Endothelial cell of umbilical vein (primary cell): ENCODE data around the gene DCDC2B. TPM values are rescaled to one million over a fixed set of nuclear protein-coding genes. Genes with fewer than 3 reads are reported as not detected.

Experiments
- BruUV-seq: library from RNA; stranded (reverse); fragments of 400-500 nt; replicated peaks from 2 replicates; lab custom pipeline; 2021; lab: Mats Ljungman, UMichigan
- CTCF ChIA-PET: fragments of 300-600, 350-600 bp; sonication (Branson Sonifier 250); formaldehyde crosslinking; loops from one replicate; lab custom pipeline; 2021; ENCODE audit warnings: antibody characterized with exemption, inconsistent platforms; lab: Charles Lee
- POLR2A ChIA-PET: fragments of 300-600, 350-600 bp; sonication (Branson Sonifier 250); formaldehyde crosslinking; loops from one replicate; lab custom pipeline; 2021; ENCODE audit warnings: antibody characterized with exemption, inconsistent platforms; lab: Charles Lee
- DNase-seq: peaks from one replicate; pipeline ENCODE4 v3.0.0-alpha.2; 2011; ENCODE audit warnings: low read depth, low spot score
- FAIRE-seq: peaks from 2 replicates; lab custom pipeline; 2011; peaks lifted over from hg19 to GRCh38; lab: Jason Lieb, UNC
- H2AFZ ChIP-seq: 2 replicates; pipeline ENCODE4 v1.6.0; 2012; ENCODE audit warnings: low read depth, low read length, control low read depth, inconsistent platforms
- H3K27ac ChIP-seq: 2 replicates; pipeline ENCODE4 v1.5.1; 2011; ENCODE audit warnings: low read depth, mild to moderate bottlenecking, control low read depth, low read length, moderate library complexity; ENCODE audit not compliant: insufficient read depth
- H3K27me3 ChIP-seq, 2 experiments: 2 replicates each; pipeline versions ENCODE4 v1.6.0 to v1.6.1; 2011; ENCODE audit warnings: low read length in 2 of 2, mixed read lengths in 1 of 2; ENCODE audit not compliant: control insufficient read depth in 2 of 2, insufficient read depth in 2 of 2
- H3K36me3 ChIP-seq, 2 experiments: 2 replicates in 1 of 2; 3 replicates in 1 of 2; pipeline ENCODE4 v1.5.1; 2011; ENCODE audit warnings: low read length in 2 of 2, mild to moderate bottlenecking in 1 of 2, moderate library complexity in 1 of 2; ENCODE audit not compliant: control insufficient read depth in 2 of 2, insufficient read depth in 2 of 2; ENCODE audit errors: extremely low read depth in 1 of 2
- H3K4me1 ChIP-seq: 3 replicates; pipeline ENCODE4 v1.5.1; 2011; ENCODE audit warnings: mild to moderate bottlenecking, low read length; ENCODE audit not compliant: control insufficient read depth, insufficient read depth; ENCODE audit errors: extremely low read depth
- H3K4me2 ChIP-seq: 2 replicates; pipeline ENCODE4 v1.6.1; 2011; ENCODE audit warnings: low read length, control low read depth, mixed read lengths; ENCODE audit not compliant: insufficient read depth
- H3K4me3 ChIP-seq, 3 experiments: fragments of 200-600 bp in 1 of 3; sonication (generic), shearing (Covaris generic) in 1 of 3; replicated peaks in 1 of 3; 2 replicates each; pipeline ENCODE4 v1.5.1; 2011 to 2016; ENCODE audit warnings: control low read depth in 3 of 3, low read length in 3 of 3, mild to moderate bottlenecking in 2 of 3, inconsistent platforms in 1 of 3, low read depth in 1 of 3, moderate library complexity in 1 of 3; ENCODE audit not compliant: insufficient read depth in 1 of 3
- H3K79me2 ChIP-seq: 2 replicates; pipeline ENCODE4 v1.6.0; 2012; ENCODE audit warnings: low read length, inconsistent platforms; ENCODE audit not compliant: control insufficient read depth, insufficient read depth
- H3K9ac ChIP-seq: replicated peaks from 2 replicates; pipeline ENCODE3; 2011; ENCODE audit warnings: low read length, control low read depth; ENCODE audit not compliant: insufficient read depth; ENCODE audit errors: extremely low read depth
- H3K9me1 ChIP-seq: replicated peaks from 3 replicates; pipeline ENCODE4 v1.6.0; 2011; ENCODE audit warnings: mild to moderate bottlenecking, low read length; ENCODE audit not compliant: control insufficient read depth, insufficient read depth; ENCODE audit errors: extremely low read depth
- H3K9me3 ChIP-seq: replicated peaks from 2 replicates; pipeline ENCODE4 v1.5.1; 2012; ENCODE audit warnings: low read length, inconsistent platforms; ENCODE audit not compliant: control insufficient read depth, insufficient read depth
- H4K20me1 ChIP-seq: replicated peaks from 2 replicates; pipeline ENCODE3; 2011; ENCODE audit warnings: mild to moderate bottlenecking, low read length; ENCODE audit not compliant: control insufficient read depth, insufficient read depth; ENCODE audit errors: extremely low read depth
- CTCF ChIP-seq, 2 donors: IDR thresholded peaks; 1 replicate in 1 of 2; 2 replicates in 1 of 2; pipeline ENCODE4 v1.5.1; 2011; ENCODE audit warnings: low read length in 2 of 2, mild to moderate bottlenecking in 2 of 2, moderate library complexity in 2 of 2, control low read depth in 1 of 2, inconsistent platforms in 1 of 2, low read depth in 1 of 2; ENCODE audit not compliant: insufficient read depth in 1 of 2; ENCODE audit errors: extremely low read depth in 1 of 2
- EZH2 ChIP-seq: IDR thresholded peaks from 2 replicates; pipeline ENCODE4 v1.6.1; 2012; ENCODE audit warnings: borderline replicate concordance, low read depth, mild to moderate bottlenecking, moderate library complexity, low read length, inconsistent platforms; ENCODE audit not compliant: severe bottlenecking
- FOS ChIP-seq: IDR thresholded peaks from 2 replicates; pipeline ENCODE4 v1.6.1; 2011; ENCODE audit warnings: mild to moderate bottlenecking, low read length, moderate library complexity, borderline replicate concordance; ENCODE audit not compliant: insufficient read depth
- JUN ChIP-seq: IDR thresholded peaks from 2 replicates; pipeline ENCODE4 v1.6.1; 2011; ENCODE audit warnings: borderline replicate concordance, low read depth; ENCODE audit not compliant: insufficient read length, insufficient read depth
- MYC ChIP-seq: IDR thresholded peaks from one replicate; pipeline ENCODE4 v1.6.1; 2011; ENCODE audit warnings: mild to moderate bottlenecking, low read depth, low read length
- POLR2A ChIP-seq: IDR thresholded peaks from 2 replicates; pipeline ENCODE4 v1.6.1; 2012; ENCODE audit warnings: low read depth, mild to moderate bottlenecking, control low read depth, low read length
- POLR2AphosphoS5 ChIP-seq: IDR thresholded peaks from 2 replicates; pipeline ENCODE4 v1.6.1; 2012; ENCODE audit warnings: low read depth, mild to moderate bottlenecking, control low read depth, low read length, moderate library complexity; ENCODE audit not compliant: insufficient read depth
- dilution Hi-C: fragments of 300-500 bp; cut with MboI; formaldehyde crosslinking; loops from one replicate; pipeline ENCODE4 v1.15.0; 2019; ENCODE audit warnings: low sequenced_read_pairs; ENCODE audit not compliant: extremely low pct_ligation_motif_present
- intact Hi-C: fragments of 100-400 bp; cut with micrococcal nuclease; formaldehyde crosslinking; loops from one replicate; pipeline ENCODE4 v1.10.0; 2022
- polyA plus RNA-seq, 4 experiments: library from polyadenylated mRNA; depleted of rRNA in 3 of 4; stranded (reverse) in 3 of 4; unstranded in 1 of 4; fragments of >200 nt; gene quantifications; 2 replicates each; pipeline versions ENCODE4 v1.2.1 to v1.2.3, GENCODE V29; 2011 to 2012; ENCODE audit warnings: missing spikeins in 1 of 4
- total RNA-seq: library from RNA; stranded (reverse); gene quantifications from 2 replicates; pipeline ENCODE4 v1.2.3, GENCODE V29; 2021

DCDC2B gene
- total and polyA plus RNA-seq, 2 donors (not counting 3 experiments of a cell fraction or from before 2014, with no cell fraction given), result not detected

GRCh38 chr1:32184650-32185049 lies 24.2 kb upstream of the DCDC2B start:
- H3K4me1 ChIP-seq, result peaks cover 17% of the 10 kb centered on the region
- H3K9me1 ChIP-seq, result no peaks in the 10 kb centered on the region
- no peaks in the 10 kb centered on the region for H4K20me1 ChIP-seq
- H3K27ac ChIP-seq, result no peak overlapping the region
- H3K9me3 ChIP-seq, result no peaks in the 10 kb centered on the region
- no peak overlapping the region for H3K9ac ChIP-seq
- H3K36me3 ChIP-seq, result peaks cover 23 to 25% of the 10 kb centered on the region in 2 experiments
- H3K4me2 ChIP-seq, result no peak overlapping the region
- BruUV-seq, result no TSS peak
- TF ChIP-seq CTCF (IDR thresholded peaks at IDR 0.05; ENCODE audit: extremely low read depth in 1 of 2, insufficient read depth in 1 of 2, low read depth in 1 of 2, low read length in 2 of 2), result no peak
- no peak for TF ChIP-seq JUN
- TF ChIP-seq POLR2AphosphoS5, result no peak
- no peak for TF ChIP-seq MYC
- no peak for TF ChIP-seq FOS
- TF ChIP-seq POLR2A, result no peak
- no peak for TF ChIP-seq EZH2
- dilution Hi-C loops (no loop called here), intact Hi-C loops (no loop called here)
- POLR2A ChIA-PET, result no interaction called here
- no peak overlapping the region for H2AFZ ChIP-seq
- H3K79me2 ChIP-seq, result peaks cover 65% of the 10 kb centered on the region
- FAIRE-seq, result peak; percentile 28
- H3K27me3 ChIP-seq, result no peaks in the 10 kb centered on the region
- H3K4me3 ChIP-seq, result no peak overlapping the region
- no peak for DNase-seq
- CTCF ChIA-PET, result no interaction called here
